Activated T-helper 2 cell treated with anti-CD3 and anti-CD28 coated beads, Interferon-gamma antibody, Interleukin-2, Interleukin-4, amounts not matched to agents 10 μg/mL and 5 μg/mL and 100 μg/mL, durations not matched to agents 14 hours and 24 hours and 36 hours (primary cell): Measurements from ENCODE around the gene EPS8L1. TPM values are rescaled to one million over a fixed set of nuclear protein-coding genes. Genes with fewer than 3 reads are reported as not detected.
A peak's percentile ranks its signal among the peaks of the same experiment; 100 is the strongest.

Experiments
- DNase-seq: peaks from one replicate; pipeline ENCODE4 v3.0.0; 2021; ENCODE audit warnings: low spot score
- H3K27ac Mint-ChIP-seq: one replicate; pipeline ENCODE4 v1.8.0; 2021; ENCODE audit warnings: mixed read lengths
- H3K27me3 Mint-ChIP-seq: one replicate; pipeline ENCODE4 v1.8.0; 2021; ENCODE audit warnings: low read depth, mixed read lengths
- H3K36me3 Mint-ChIP-seq: one replicate; pipeline ENCODE4 v1.8.0; 2021; ENCODE audit warnings: low read depth, mixed read lengths
- H3K4me1 Mint-ChIP-seq: one replicate; pipeline ENCODE4 v1.8.0; 2021; ENCODE audit warnings: low read depth, mixed read lengths
- H3K4me3 Mint-ChIP-seq: one replicate; pipeline ENCODE4 v1.8.0; 2021; ENCODE audit warnings: low read depth, mild to moderate bottlenecking, moderate library complexity, mixed read lengths
- H3K9me3 Mint-ChIP-seq: one replicate; pipeline ENCODE4 v1.8.0; 2021; ENCODE audit warnings: mixed read lengths
- intact Hi-C: fragments of 100-400 bp; cut with micrococcal nuclease; formaldehyde crosslinking; loops from one replicate; pipeline ENCODE4 v1.15.1; 2023
- total RNA-seq: library from RNA; stranded (reverse); gene quantifications from 2 replicates; pipeline ENCODE4 v1.2.3, GENCODE V29; 2022

EPS8L1 gene
- total RNA-seq, 1 donor from 2014 or later: 6.6 TPM

- H3K27me3 Mint-ChIP-seq: peaks cover 43% of the 10 kb centered on the region
- intact Hi-C loops: loop anchor here (10.0 kb wide), 2 partner anchors 79 to 621 kb away; partner anchors contain the start of genes DNAAF3 and LENG9
- no peak overlapping the region for H3K4me3 Mint-ChIP-seq
- no peaks in the 10 kb centered on the region for H3K9me3 Mint-ChIP-seq
- DNase-seq: no peak
- H3K27ac Mint-ChIP-seq: no peak overlapping the region
- peaks cover 18% of the 10 kb centered on the region for H3K4me1 Mint-ChIP-seq
- peaks cover 32% of the 10 kb centered on the region for H3K36me3 Mint-ChIP-seq
These were observed 10.4 kb downstream of the EPS8L1 start for GRCh38 chr19:55085923-55086715.

- no peak overlapping the region for H3K27ac Mint-ChIP-seq
- peaks cover 43% of the 10 kb centered on the region for H3K27me3 Mint-ChIP-seq
- peak; percentile 27 for DNase-seq
- peak overlapping the region; percentile 37 for H3K4me3 Mint-ChIP-seq
- H3K36me3 Mint-ChIP-seq: peaks cover 32% of the 10 kb centered on the region
- H3K9me3 Mint-ChIP-seq: no peaks in the 10 kb centered on the region
- intact Hi-C loops: loop anchor here (10.0 kb wide), 2 partner anchors 78 to 622 kb away; partner anchors contain the start of genes DNAAF3 and LENG9
- peaks cover 18% of the 10 kb centered on the region for H3K4me1 Mint-ChIP-seq
These were observed 11.3 kb downstream of the EPS8L1 start for GRCh38 chr19:55086730-55087541.

GRCh38 chr19:55087542-55087901, 11.9 kb downstream of the EPS8L1 start:
- Mint-ChIP-seq H3K4me3 (peak overlapping the region; percentile 37), H3K4me1 (peaks cover 14% of the 10 kb centered on the region), H3K36me3 (peaks cover 31% of the 10 kb centered on the region), H3K27ac (no peak overlapping the region), H3K9me3 (no peaks in the 10 kb centered on the region), H3K27me3 (peaks cover 40% of the 10 kb centered on the region)
- DNase-seq: no peak
- intact Hi-C loops: loop anchor here (10.0 kb wide), 2 partner anchors 77 to 623 kb away; partner anchors contain the start of genes DNAAF3 and LENG9

GRCh38 chr19:55088021-55088451, 12.4 kb downstream of the EPS8L1 start:
- intact Hi-C loops: loop anchor here (10.0 kb wide), 2 partner anchors 77 to 623 kb away; partner anchors contain the start of genes DNAAF3 and LENG9
- Mint-ChIP-seq H3K27me3 (peaks cover 36% of the 10 kb centered on the region), H3K4me3 (no peak overlapping the region), H3K9me3 (no peaks in the 10 kb centered on the region), H3K27ac (no peak overlapping the region), H3K4me1 (peaks cover 11% of the 10 kb centered on the region), H3K36me3 (peaks cover 29% of the 10 kb centered on the region)
- no peak for DNase-seq

- intact Hi-C loops: loop anchor here (10.0 kb wide), 2 partner anchors 76 to 624 kb away; partner anchors contain the start of genes DNAAF3 and LENG9
These were observed 13.1 kb downstream of the EPS8L1 start for GRCh38 chr19:55088543-55089341.

GRCh38 chr19:55089342-55089944, 13.8 kb downstream of the EPS8L1 start:
- peaks cover 11% of the 10 kb centered on the region for H3K4me1 Mint-ChIP-seq
- intact Hi-C loops: loop anchor here (10.0 kb wide), 2 partner anchors 75 to 625 kb away; partner anchors contain the start of genes DNAAF3 and LENG9
- no peak overlapping the region for H3K27ac Mint-ChIP-seq
- peaks cover 27% of the 10 kb centered on the region for H3K27me3 Mint-ChIP-seq
- no peak overlapping the region for H3K4me3 Mint-ChIP-seq
- H3K36me3 Mint-ChIP-seq: peaks cover 29% of the 10 kb centered on the region
- H3K9me3 Mint-ChIP-seq: no peaks in the 10 kb centered on the region
- no peak for DNase-seq

More at GRCh38 chr19:55088543-55089341, 13.1 kb downstream of the EPS8L1 start:
- no peaks in the 10 kb centered on the region for H3K9me3 Mint-ChIP-seq
- peaks cover 11% of the 10 kb centered on the region for H3K4me1 Mint-ChIP-seq
- DNase-seq: peak; percentile 61
- no peak overlapping the region for H3K27ac Mint-ChIP-seq
- no peak overlapping the region for H3K4me3 Mint-ChIP-seq
- peaks cover 33% of the 10 kb centered on the region for H3K27me3 Mint-ChIP-seq
- peaks cover 29% of the 10 kb centered on the region for H3K36me3 Mint-ChIP-seq

GRCh38 chr19:55090564-55090963, 14.9 kb downstream of the EPS8L1 start:
- Mint-ChIP-seq H3K27ac (no peak overlapping the region), H3K36me3 (peaks cover 35% of the 10 kb centered on the region), H3K9me3 (no peaks in the 10 kb centered on the region), H3K4me1 (peaks cover 11% of the 10 kb centered on the region), H3K4me3 (no peak overlapping the region), H3K27me3 (peaks cover 20% of the 10 kb centered on the region)
- DNase-seq: no peak
- intact Hi-C loops: no loop called here

- Mint-ChIP-seq H3K4me1 (peaks cover 11% of the 10 kb centered on the region), H3K36me3 (peaks cover 35% of the 10 kb centered on the region), H3K27ac (no peak overlapping the region), H3K27me3 (peaks cover 14% of the 10 kb centered on the region), H3K4me3 (no peak overlapping the region), H3K9me3 (no peaks in the 10 kb centered on the region)
- no peak for DNase-seq
- intact Hi-C loops: no loop called here
These were observed 15.6 kb downstream of the EPS8L1 start for GRCh38 chr19:55091126-55091910.

- intact Hi-C loops: no loop called here
- Mint-ChIP-seq H3K4me1 (peaks cover 11% of the 10 kb centered on the region), H3K27ac (no peak overlapping the region), H3K27me3 (peaks cover 14% of the 10 kb centered on the region), H3K4me3 (no peak overlapping the region), H3K9me3 (no peaks in the 10 kb centered on the region), H3K36me3 (peaks cover 35% of the 10 kb centered on the region)
- no peak for DNase-seq
These were observed 16.3 kb downstream of the EPS8L1 start for GRCh38 chr19:55091955-55092354.

- H3K9me3 Mint-ChIP-seq: no peaks in the 10 kb centered on the region
- no peak for DNase-seq
- H3K27ac Mint-ChIP-seq: no peak overlapping the region
- H3K36me3 Mint-ChIP-seq: peaks cover 29% of the 10 kb centered on the region
- H3K4me1 Mint-ChIP-seq: peaks cover 7% of the 10 kb centered on the region
- H3K27me3 Mint-ChIP-seq: peaks cover 10% of the 10 kb centered on the region
- intact Hi-C loops: no loop called here
- H3K4me3 Mint-ChIP-seq: no peak overlapping the region
These were observed 17.0 kb downstream of the EPS8L1 start for GRCh38 chr19:55092423-55093318.
